OCI-LY3 (cell line): ENCODE data around the gene GPSM3.

ENCODE experiments used
- CTCF ChIP-seq: fragments of 200-600, 300-600 bp; sonication (generic); IDR thresholded peaks from 2 replicates; pipeline ENCODE4 v1.5.1; 2014; ENCODE audit warnings: antibody characterized with exemption, low read length, low read depth
- EZH2phosphoT487 ChIP-seq: fragments of 200-600 bp; shearing (Covaris generic); IDR thresholded peaks from 2 replicates; pipeline ENCODE4 v1.6.1; 2018; ENCODE audit warnings: antibody characterized with exemption, mixed run types, low read depth

DNA sequence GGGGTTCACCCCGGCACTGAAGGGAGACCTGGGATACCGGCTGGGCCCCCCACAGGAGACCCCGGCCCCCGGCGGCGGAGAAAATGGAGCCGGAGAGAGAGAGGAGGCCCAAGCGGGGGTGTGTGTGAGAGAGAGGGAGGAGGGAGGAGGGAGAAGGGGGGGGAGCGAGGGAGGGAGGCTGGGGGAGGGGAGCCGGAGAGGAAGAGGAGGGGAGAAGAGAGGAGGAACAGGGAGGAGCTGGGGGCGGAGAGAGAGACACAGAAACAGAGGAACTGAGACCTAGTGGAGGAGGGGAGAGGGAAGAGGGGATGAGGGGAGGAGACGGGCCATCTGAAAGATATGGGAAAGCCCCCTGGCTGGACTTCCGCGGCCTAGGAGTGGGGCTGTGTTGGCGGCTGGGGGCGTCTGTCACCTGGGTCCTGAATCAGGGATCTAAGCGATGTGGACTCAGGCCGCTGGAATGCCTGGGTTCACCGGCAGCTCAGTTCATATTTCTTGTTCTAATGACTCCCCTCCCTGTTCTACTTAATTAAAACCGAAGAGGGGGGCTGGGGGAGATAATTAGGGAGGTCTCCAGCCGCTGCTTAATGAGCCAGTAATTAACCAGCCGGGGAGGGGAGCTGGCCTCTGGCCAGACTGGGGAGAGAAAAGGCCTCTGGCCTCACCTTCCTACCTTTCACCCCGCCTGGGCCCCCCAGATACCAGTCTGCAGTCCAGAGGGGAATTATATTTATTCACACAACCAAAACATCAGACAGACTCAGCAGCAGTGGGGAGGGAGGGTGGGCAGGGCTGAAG is 2.2 kb downstream of the GPSM3 start, which contains the start of gene PBX2:
- TF ChIP-seq CTCF (no peak), EZH2phosphoT487 (no peak)
